NT2/D1 (cell line): Measurements from ENCODE around the gene TMEM187.
"Not testable (repeated sequence)": the region's sequence is repeated elsewhere in the genome, so short reads cannot be mapped to it uniquely, and the experiment has no call there.

Source experiments
- DNase-seq: peaks from one replicate; pipeline ENCODE4 v3.0.0-alpha.2; 2011; ENCODE audit warnings: low read depth, low spot score
- H3K27me3 ChIP-seq: 2 replicates; pipeline ENCODE4 v1.6.0; 2011; ENCODE audit warnings: mild to moderate bottlenecking; ENCODE audit not compliant: insufficient read length, insufficient read depth
- H3K36me3 ChIP-seq: 2 replicates; pipeline ENCODE4 v1.6.1; 2011; ENCODE audit warnings: mild to moderate bottlenecking, low read length, mixed read lengths; ENCODE audit not compliant: insufficient read depth, insufficient read length
- H3K4me1 ChIP-seq: 2 replicates; pipeline ENCODE4 v1.5.1; 2011; ENCODE audit not compliant: insufficient read depth, insufficient read length
- H3K4me3 ChIP-seq: 2 replicates; pipeline ENCODE4 v1.5.1; 2011; ENCODE audit warnings: low read depth; ENCODE audit not compliant: insufficient read length
- H3K9ac ChIP-seq: 2 replicates; pipeline ENCODE4 v1.6.0; 2011; ENCODE audit warnings: low read depth; ENCODE audit not compliant: insufficient read length
- H3K9me3 ChIP-seq: 2 replicates; pipeline ENCODE4 v1.5.1; 2011; ENCODE audit warnings: mild to moderate bottlenecking, low read length; ENCODE audit not compliant: insufficient read depth
- SUZ12 ChIP-seq: IDR thresholded peaks from 2 replicates; pipeline ENCODE4 v1.6.1; 2011; ENCODE audit not compliant: insufficient read length, insufficient read depth; ENCODE audit errors: extremely low read depth
- YY1 ChIP-seq: IDR thresholded peaks from 2 replicates; pipeline ENCODE4 v1.6.1; 2011; ENCODE audit not compliant: insufficient read length, insufficient read depth
- ZNF274 ChIP-seq: IDR thresholded peaks from 2 replicates; pipeline ENCODE4 v1.6.1; 2011; ENCODE audit warnings: mild to moderate bottlenecking, low read depth, low read length

TMEM187 gene

GRCh38 chrX:153992180-153992579 lies 19.6 kb downstream of the TMEM187 start:
- no peak for TF ChIP-seq SUZ12
- TF ChIP-seq ZNF274 = no peak
- no peak for TF ChIP-seq YY1

GRCh38 chrX:153993079-153993478 lies 20.5 kb downstream of the TMEM187 start:
- Histone ChIP-seq H3K27me3 (no peaks in the 10 kb centered on the region), H3K9me3 (no peaks in the 10 kb centered on the region), H3K4me3 (no peak overlapping the region), H3K36me3 (no peaks in the 10 kb centered on the region), H3K9ac (no peak overlapping the region), H3K4me1 (no peaks in the 10 kb centered on the region)
- DNase-seq = no peak
- TF ChIP-seq SUZ12 = no peak
- TF ChIP-seq YY1 = no peak
- no peak for TF ChIP-seq ZNF274

More at GRCh38 chrX:153992180-153992579, 19.6 kb downstream of the TMEM187 start:
- DNase-seq = no peak
- Histone ChIP-seq H3K9ac (no peak overlapping the region), H3K4me3 (no peak overlapping the region), H3K36me3 (no peaks in the 10 kb centered on the region), H3K27me3 (no peaks in the 10 kb centered on the region), H3K4me1 (no peaks in the 10 kb centered on the region), H3K9me3 (no peaks in the 10 kb centered on the region)

DNA sequence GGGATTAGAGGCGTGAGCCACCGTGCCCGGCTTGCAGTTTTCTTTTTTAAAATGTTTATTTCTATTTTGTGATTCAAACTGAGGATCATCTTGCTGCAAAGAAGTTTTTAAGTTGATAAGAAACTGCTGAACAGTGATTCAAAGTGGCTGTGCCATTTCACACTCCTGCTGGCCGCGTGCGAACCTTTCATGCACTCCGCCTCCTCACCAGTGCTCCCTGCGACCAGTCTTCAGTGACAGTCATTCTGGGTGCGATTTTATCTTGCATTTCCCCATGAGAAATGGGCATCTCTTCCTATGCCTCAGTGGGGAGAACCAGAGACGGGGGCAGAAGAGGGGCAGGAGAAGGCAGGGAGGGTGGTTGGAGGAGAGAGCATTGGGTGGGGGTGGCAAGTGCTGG lies 21.4 kb downstream of the TMEM187 start:
- H3K9ac ChIP-seq = no peak overlapping the region
- DNase-seq = no peak
- TF ChIP-seq SUZ12 (no peak), YY1 (no peak), ZNF274 (no peak)
- no peaks in the 10 kb centered on the region for H3K27me3 ChIP-seq
- H3K36me3 ChIP-seq = no peaks in the 10 kb centered on the region
- H3K4me1 ChIP-seq = no peaks in the 10 kb centered on the region
- H3K9me3 ChIP-seq = no peaks in the 10 kb centered on the region
- no peak overlapping the region for H3K4me3 ChIP-seq

DNA sequence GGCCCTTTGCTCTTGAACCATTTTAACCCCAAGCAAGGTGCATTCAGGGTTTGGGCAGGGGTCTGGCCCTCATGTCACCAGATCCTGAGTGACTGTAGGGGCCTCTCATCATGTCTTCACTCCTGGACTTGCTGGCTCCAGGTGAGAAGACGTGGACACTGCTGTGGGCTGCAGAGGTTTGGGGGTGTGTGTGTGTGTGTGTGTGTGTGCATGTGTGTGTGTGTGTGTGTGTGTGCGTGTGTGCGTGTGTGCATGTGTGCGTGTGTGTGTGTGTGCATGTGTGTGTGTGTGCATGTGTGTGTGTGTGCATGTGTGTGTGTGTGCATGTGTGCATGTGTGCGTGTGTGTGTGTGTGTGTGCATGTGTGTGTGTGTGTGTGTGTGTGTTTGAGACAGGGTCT lies 21.8 kb downstream of the TMEM187 start:
- not testable (repeated sequence) for H3K9ac ChIP-seq, H3K4me3 ChIP-seq, DNase-seq, H3K27me3 ChIP-seq, H3K9me3 ChIP-seq, H3K4me1 ChIP-seq, H3K36me3 ChIP-seq

DNA sequence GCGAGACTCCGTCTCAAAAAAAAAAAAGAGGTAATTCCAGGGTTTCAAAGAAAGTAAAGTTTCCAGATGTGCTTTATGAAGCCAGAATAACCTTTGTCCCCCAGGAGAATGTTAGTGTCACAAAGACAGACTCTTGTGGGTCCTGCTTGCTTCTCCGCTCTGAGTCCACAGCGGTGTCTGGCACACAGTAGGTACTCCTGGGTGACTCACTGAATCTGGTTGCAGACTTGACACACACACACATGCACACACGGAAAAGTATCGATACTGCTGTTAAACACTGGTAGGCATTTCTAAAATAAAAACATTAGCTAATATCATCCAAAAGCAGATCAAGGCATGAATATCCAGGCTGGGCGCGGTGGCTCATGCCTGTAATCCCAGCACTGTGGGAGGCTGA lies 22.9 kb downstream of the TMEM187 start:
- Histone ChIP-seq H3K4me1 (no peaks in the 10 kb centered on the region), H3K9me3 (no peaks in the 10 kb centered on the region), H3K36me3 (no peaks in the 10 kb centered on the region), H3K27me3 (no peaks in the 10 kb centered on the region), H3K4me3 (no peak overlapping the region), H3K9ac (no peak overlapping the region)
- TF ChIP-seq ZNF274 (no peak), SUZ12 (no peak), YY1 (no peak)
- no peak for DNase-seq

- Histone ChIP-seq H3K4me1 (no peaks in the 10 kb centered on the region), H3K27me3 (no peaks in the 10 kb centered on the region), H3K36me3 (no peaks in the 10 kb centered on the region), H3K4me3 (no peak overlapping the region), H3K9me3 (no peaks in the 10 kb centered on the region), H3K9ac (no peak overlapping the region)
- no peak for DNase-seq
- no peak for TF ChIP-seq YY1
- TF ChIP-seq ZNF274 = no peak
- TF ChIP-seq SUZ12 = no peak
Observed at GRCh38 chrX:153999359-154000037, 26.9 kb downstream of the TMEM187 start.

GRCh38 chrX:154000051-154000450 lies 27.5 kb downstream of the TMEM187 start:
- H3K9ac ChIP-seq = no peak overlapping the region
- no peaks in the 10 kb centered on the region for H3K4me1 ChIP-seq
- H3K36me3 ChIP-seq = no peaks in the 10 kb centered on the region
- no peak overlapping the region for H3K4me3 ChIP-seq
- no peaks in the 10 kb centered on the region for H3K9me3 ChIP-seq
- no peaks in the 10 kb centered on the region for H3K27me3 ChIP-seq
- DNase-seq = no peak
- TF ChIP-seq YY1 = no peak
- TF ChIP-seq ZNF274 = no peak
- TF ChIP-seq SUZ12 = no peak

- H3K4me3 ChIP-seq = no peak overlapping the region
- no peaks in the 10 kb centered on the region for H3K4me1 ChIP-seq
- TF ChIP-seq ZNF274 (no peak), SUZ12 (no peak), YY1 (no peak)
- no peaks in the 10 kb centered on the region for H3K9me3 ChIP-seq
- peaks cover under 1% of the 10 kb centered on the region for H3K36me3 ChIP-seq
- H3K27me3 ChIP-seq = no peaks in the 10 kb centered on the region
- DNase-seq = no peak
- H3K9ac ChIP-seq = no peak overlapping the region
Observed at GRCh38 chrX:154002215-154002719, 29.7 kb downstream of the TMEM187 start.
